ENCODE results near the gene RAMP2. TPM values are rescaled to one million over a fixed set of nuclear protein-coding genes. Genes with fewer than 3 reads are reported as not detected.

The RAMP2 gene
- total RNA-seq, 1 donor from 2014 or later: 114 TPM

GRCh38 chr17:42779936-42780850, 19.2 kb downstream of the RAMP2 start, which contains the start of gene WNK4:
WNK4 (plus strand) TSS chr17:42780610; CDS start chr17:42780699, 89 bp downstream.
- H3K27me3 ChIP-seq: peaks cover 46% of the 10 kb centered on the region
- H3K9me3 ChIP-seq: no peaks in the 10 kb centered on the region
- ATAC-seq: peak; percentile 10
- intact Hi-C loops (cut with DNase I): no loop called here
- TF ChIP-seq CTCF (IDR thresholded peaks at IDR 0.05): no peak
- no peak for DNase-seq
- no peak within 1 kb of the TSS for H3K27ac ChIP-seq
- H3K36me3 ChIP-seq: peaks cover 45% of the 10 kb centered on the region
- H3K4me1 ChIP-seq: peaks cover 4% of the 10 kb centered on the region
- peak within 1 kb of the TSS; percentile 23 for H3K4me3 ChIP-seq

- H3K27me3 ChIP-seq: peaks cover 52% of the 10 kb centered on the region
- H3K27ac ChIP-seq: no peak overlapping the region
- peaks cover 4% of the 10 kb centered on the region for H3K4me1 ChIP-seq
- peak overlapping the region; percentile 23 for H3K4me3 ChIP-seq
- H3K9me3 ChIP-seq: no peaks in the 10 kb centered on the region
- ATAC-seq (no peak), DNase-seq (no peak)
- intact Hi-C loops (cut with DNase I): no loop called here
- H3K36me3 ChIP-seq: peaks cover 37% of the 10 kb centered on the region
- no peak for TF ChIP-seq CTCF (IDR thresholded peaks at IDR 0.05)
Measured at GRCh38 chr17:42780851-42781638, 20.0 kb downstream of the RAMP2 start.

GRCh38 chr17:42781639-42782165, 20.7 kb downstream of the RAMP2 start:
- ATAC-seq (no peak), DNase-seq (no peak)
- no peak for TF ChIP-seq CTCF (IDR thresholded peaks at IDR 0.05)
- Histone ChIP-seq H3K27me3 (peaks cover 52% of the 10 kb centered on the region), H3K4me1 (peaks cover 4% of the 10 kb centered on the region), H3K4me3 (no peak overlapping the region), H3K9me3 (no peaks in the 10 kb centered on the region), H3K36me3 (peaks cover 30% of the 10 kb centered on the region), H3K27ac (no peak overlapping the region)
- intact Hi-C loops (cut with DNase I): no loop called here

- Histone ChIP-seq H3K4me3 (no peak overlapping the region), H3K4me1 (peaks cover 4% of the 10 kb centered on the region), H3K27ac (no peak overlapping the region)
Measured at GRCh38 chr17:42782166-42783061, 21.4 kb downstream of the RAMP2 start.

More at GRCh38 chr17:42782166-42783061, 21.4 kb downstream of the RAMP2 start:
- intact Hi-C loops (cut with DNase I): no loop called here
- Histone ChIP-seq H3K36me3 (peaks cover 23% of the 10 kb centered on the region), H3K9me3 (no peaks in the 10 kb centered on the region), H3K27me3 (peaks cover 52% of the 10 kb centered on the region)
- ATAC-seq: no peak
- TF ChIP-seq CTCF (IDR thresholded peaks at IDR 0.05): no peak
- DNase-seq: no peak

Measured in upper lobe of right lung (tissue), 1 donor.